Natural killer cell (primary cell): ENCODE results near the gene HUS1. TPM values are rescaled to one million over a fixed set of nuclear protein-coding genes. Genes with fewer than 3 reads are reported as not detected.
"Not testable (repeated sequence)": the region's sequence is repeated elsewhere in the genome, so short reads cannot be mapped to it uniquely, and the experiment has no call there.

Experiments
- ATAC-seq, 3 donors: fragments of 150-1000 bp in 2 of 3; fragments of 200-7000 bp in 1 of 3; cut with Tn5 transposase; 1 replicate in 1 of 3; 2 replicates in 2 of 3; pipeline ENCODE4 v1.10.0; 2021; ENCODE audit warnings: mild to moderate bottlenecking in 2 of 3, moderate library complexity in 2 of 3
- DNase-seq, 2 donors: peaks; one replicate each; pipeline versions ENCODE4 v3.0.0 to v3.0.0-alpha.2; 2013 to 2021; ENCODE audit warnings: mixed read lengths in 1 of 2
- H3K27ac ChIP-seq: one replicate; pipeline ENCODE4 v1.5.1; 2013; ENCODE audit warnings: mild to moderate bottlenecking, low read length
- H3K27me3 ChIP-seq: one replicate; pipeline ENCODE4 v1.6.1; 2013; ENCODE audit warnings: low read length; ENCODE audit not compliant: control insufficient read depth, insufficient read depth
- H3K36me3 ChIP-seq: one replicate; pipeline ENCODE4 v1.6.1; 2013; ENCODE audit warnings: low read length; ENCODE audit not compliant: control insufficient read depth, insufficient read depth
- H3K4me1 ChIP-seq: one replicate; pipeline ENCODE4 v1.6.1; 2013; ENCODE audit warnings: low read length; ENCODE audit not compliant: control insufficient read depth, insufficient read depth
- H3K4me3 ChIP-seq: one replicate; pipeline ENCODE4 v1.5.1; 2013; ENCODE audit warnings: low read length
- H3K9me3 ChIP-seq: one replicate; pipeline ENCODE4 v1.6.1; 2013; ENCODE audit warnings: low read length; ENCODE audit not compliant: control insufficient read depth, insufficient read depth
- H3K27ac Mint-ChIP-seq, 2 donors: one replicate each; pipeline ENCODE4 v1.8.0; 2022; ENCODE audit warnings: mild to moderate bottlenecking in 2 of 2, mixed read lengths in 2 of 2, moderate library complexity in 1 of 2
- H3K27me3 Mint-ChIP-seq, 2 donors: one replicate each; pipeline ENCODE4 v1.8.0; 2022; ENCODE audit warnings: low read depth in 2 of 2, mixed read lengths in 2 of 2
- H3K36me3 Mint-ChIP-seq: one replicate; pipeline ENCODE4 v1.8.0; 2022; ENCODE audit warnings: mixed read lengths
- H3K4me1 Mint-ChIP-seq, 2 donors: one replicate each; pipeline ENCODE4 v1.8.0; 2022; ENCODE audit warnings: mixed read lengths in 2 of 2
- H3K4me3 Mint-ChIP-seq: one replicate; pipeline ENCODE4 v1.8.0; 2022; ENCODE audit warnings: mild to moderate bottlenecking, moderate library complexity, mixed read lengths
- H3K9me3 Mint-ChIP-seq, 2 donors: one replicate each; pipeline ENCODE4 v1.8.0; 2022; ENCODE audit warnings: mixed read lengths in 2 of 2
- CTCF ChIP-seq: fragments of 200-600 bp; IDR thresholded peaks from one replicate; pipeline ENCODE4 v1.8.0; 2022; ENCODE audit warnings: antibody characterized with exemption
- WGBS: methylation state at CpG from one replicate; pipeline ENCODE4 v1.1.7; 2013; ENCODE audit warnings: missing lambda C conversion rate; ENCODE audit not compliant: insufficient coverage; 5-methylcytosine and 5-hydroxymethylcytosine counted together
- intact Hi-C: fragments of 100-400 bp; cut with micrococcal nuclease; formaldehyde crosslinking; loops from one replicate; pipeline ENCODE4 v1.14.2; 2022
- total RNA-seq, 4 donors: library from RNA; stranded (reverse); fragments of 120-200 nt in 1 of 4; gene quantifications; one replicate each; pipeline versions ENCODE4 v1.2.3 to v1.2.4, GENCODE V29; 2013 to 2022

The HUS1 gene
- total RNA-seq, 3 donors from 2014 or later (not counting 1 experiment from before 2014, with no cell fraction given): 55.6 to 75.0 (median 59.3) TPM

GRCh38 chr7:47931005-47932004, 48.1 kb downstream of the HUS1 start:
- no peak overlapping the region for H3K27ac Mint-ChIP-seq
- H3K4me3 Mint-ChIP-seq: no peak overlapping the region
- Histone ChIP-seq H3K27ac (no peak overlapping the region), H3K27me3 (no peaks in the 10 kb centered on the region), H3K4me1 (no peaks in the 10 kb centered on the region), H3K9me3 (no peaks in the 10 kb centered on the region), H3K4me3 (no peak overlapping the region), H3K36me3 (no peaks in the 10 kb centered on the region)
- H3K27me3 Mint-ChIP-seq: no peaks in the 10 kb centered on the region
- intact Hi-C loops: no loop called here
- no peak for TF ChIP-seq CTCF
- H3K36me3 Mint-ChIP-seq: no peaks in the 10 kb centered on the region
- WGBS: 90% methylated on average over 16 of the region's 18 CpGs
- DNase-seq (no peak), ATAC-seq (no peak)
- H3K9me3 Mint-ChIP-seq: no peaks in the 10 kb centered on the region
- no peaks in the 10 kb centered on the region for H3K4me1 Mint-ChIP-seq

GRCh38 chr7:47924266-47924665, 55.1 kb downstream of the HUS1 start:
- H3K27ac ChIP-seq: no peak overlapping the region
- H3K4me3 ChIP-seq: no peak overlapping the region
- DNase-seq (no peak), ATAC-seq (no peak)
- no peaks in the 10 kb centered on the region for H3K36me3 Mint-ChIP-seq
- 75% methylated on average over 1 of the region's 2 CpGs for WGBS
- H3K27me3 Mint-ChIP-seq: no peaks in the 10 kb centered on the region
- H3K36me3 ChIP-seq: no peaks in the 10 kb centered on the region
- no peaks in the 10 kb centered on the region for H3K9me3 ChIP-seq
- no peak for TF ChIP-seq CTCF
- H3K4me1 Mint-ChIP-seq: no peaks in the 10 kb centered on the region
- H3K9me3 Mint-ChIP-seq: no peaks in the 10 kb centered on the region
- H3K4me3 Mint-ChIP-seq: no peak overlapping the region
- no peak overlapping the region for H3K27ac Mint-ChIP-seq
- no peaks in the 10 kb centered on the region for H3K4me1 ChIP-seq
- intact Hi-C loops: no loop called here
- H3K27me3 ChIP-seq: no peaks in the 10 kb centered on the region

GRCh38 chr7:47923081-47923875, 56.1 kb downstream of the HUS1 start:
- 87% methylated on average over 5 of the region's 8 CpGs for WGBS

GRCh38 chr7:47916514-47916913, 62.9 kb downstream of the HUS1 start:
- H3K9me3 Mint-ChIP-seq, ATAC-seq, DNase-seq, H3K4me3 ChIP-seq, H3K9me3 ChIP-seq, H3K4me1 Mint-ChIP-seq, H3K27me3 ChIP-seq, H3K27ac ChIP-seq, intact Hi-C loops, H3K27ac Mint-ChIP-seq, H3K4me1 ChIP-seq, H3K36me3 ChIP-seq, H3K4me3 Mint-ChIP-seq, H3K36me3 Mint-ChIP-seq: not testable (repeated sequence)
- peaks cover 6 to 13% of the 10 kb centered on the region in 2 donors for H3K27me3 Mint-ChIP-seq
- WGBS: 60% methylated on average over 1 of the region's 1 CpG

More at GRCh38 chr7:47923081-47923875, 56.1 kb downstream of the HUS1 start:
- DNase-seq, H3K4me3 ChIP-seq, H3K4me1 ChIP-seq, H3K36me3 Mint-ChIP-seq, H3K27ac Mint-ChIP-seq, H3K9me3 ChIP-seq, H3K27me3 Mint-ChIP-seq, intact Hi-C loops, H3K36me3 ChIP-seq, H3K4me1 Mint-ChIP-seq, H3K27me3 ChIP-seq, H3K4me3 Mint-ChIP-seq, ATAC-seq, H3K27ac ChIP-seq, H3K9me3 Mint-ChIP-seq: not testable (repeated sequence)
